ENCODE measurements around the gene SDR39U1. TPM values are rescaled to one million over a fixed set of nuclear protein-coding genes. Genes with fewer than 3 reads are reported as not detected.
"Not testable (repeated sequence)": the region's sequence is repeated elsewhere in the genome, so short reads cannot be mapped to it uniquely, and the experiment has no call there.

The SDR39U1 gene
- total and polyA plus RNA-seq, 2 donors from 2014 or later, result 62.3 to 97.8 TPM

GRCh38 chr14:24475261-24475660, 32.7 kb upstream of the SDR39U1 start:
- FAIRE-seq (no peak), DNase-seq (no peak)
- no peaks in the 10 kb centered on the region for H3K36me3 ChIP-seq (ENCODE audit: control insufficient read depth in 2 of 3, insufficient read depth in 3 of 3, low read length in 3 of 3)
- intact Hi-C loops (cut with DNase I), result no loop called here
- no peak overlapping the region for H3K9ac ChIP-seq (ENCODE audit: low read length in 3 of 3)
- no peak overlapping the region for H3K27ac ChIP-seq (ENCODE audit: low read depth in 2 of 2, low read length in 2 of 2)
- no peak overlapping the region for H3K4me3 ChIP-seq (ENCODE audit: low read length in 3 of 3)
- no peaks in the 10 kb centered on the region for H3K27me3 ChIP-seq (ENCODE audit: control insufficient read depth, insufficient read depth, low read length)
- no peaks in the 10 kb centered on the region for H3K9me3 ChIP-seq (ENCODE audit: control insufficient read depth in 2 of 3, insufficient read depth in 1 of 3, low read length in 3 of 3)
- no peak for TF ChIP-seq CTCF (IDR thresholded peaks at IDR 0.05; ENCODE audit: borderline replicate concordance, extremely low read depth, insufficient read depth)
- no peaks in the 10 kb centered on the region for H3K4me1 ChIP-seq (ENCODE audit: control insufficient read depth in 2 of 3, insufficient read depth in 2 of 3, low read depth in 1 of 3, low read length in 3 of 3)

DNA sequence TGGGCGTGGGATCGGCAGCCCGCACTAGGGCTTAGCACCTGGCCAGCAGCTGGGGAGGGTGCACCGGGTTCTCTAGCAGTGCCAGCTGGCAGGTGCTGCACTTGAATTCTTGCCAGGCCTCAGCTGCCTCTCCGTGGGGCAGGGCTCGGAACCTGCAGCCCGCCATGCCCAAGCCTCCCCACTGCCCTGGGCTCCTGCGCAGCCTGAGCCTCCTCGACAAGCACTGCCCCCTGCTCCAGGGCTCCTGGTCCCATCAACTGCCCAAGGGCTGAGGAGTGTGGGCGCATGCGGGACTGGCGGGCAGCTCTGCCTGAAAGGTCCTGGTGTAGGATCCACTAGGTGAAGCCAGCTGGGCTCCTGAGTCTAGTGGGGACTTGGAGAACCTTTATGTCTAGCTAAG, 30.6 kb upstream of the SDR39U1 start:
- Histone ChIP-seq H3K36me3 (ENCODE audit: control insufficient read depth in 2 of 3, insufficient read depth in 3 of 3, low read length in 3 of 3) (no peaks in the 10 kb centered on the region), H3K27ac (ENCODE audit: low read depth in 2 of 2, low read length in 2 of 2) (no peak overlapping the region), H3K9ac (ENCODE audit: low read length in 3 of 3) (no peak overlapping the region), H3K4me1 (ENCODE audit: control insufficient read depth in 2 of 3, insufficient read depth in 2 of 3, low read depth in 1 of 3, low read length in 3 of 3) (no peaks in the 10 kb centered on the region), H3K4me3 (ENCODE audit: low read length in 3 of 3) (no peak overlapping the region), H3K27me3 (ENCODE audit: control insufficient read depth, insufficient read depth, low read length) (no peaks in the 10 kb centered on the region), H3K9me3 (ENCODE audit: control insufficient read depth in 2 of 3, insufficient read depth in 1 of 3, low read length in 3 of 3) (no peaks in the 10 kb centered on the region)
- TF ChIP-seq CTCF (IDR thresholded peaks at IDR 0.05; ENCODE audit: borderline replicate concordance, extremely low read depth, insufficient read depth), result no peak
- no peak for FAIRE-seq
- no peak for DNase-seq
- intact Hi-C loops (cut with DNase I), result no loop called here

DNA sequence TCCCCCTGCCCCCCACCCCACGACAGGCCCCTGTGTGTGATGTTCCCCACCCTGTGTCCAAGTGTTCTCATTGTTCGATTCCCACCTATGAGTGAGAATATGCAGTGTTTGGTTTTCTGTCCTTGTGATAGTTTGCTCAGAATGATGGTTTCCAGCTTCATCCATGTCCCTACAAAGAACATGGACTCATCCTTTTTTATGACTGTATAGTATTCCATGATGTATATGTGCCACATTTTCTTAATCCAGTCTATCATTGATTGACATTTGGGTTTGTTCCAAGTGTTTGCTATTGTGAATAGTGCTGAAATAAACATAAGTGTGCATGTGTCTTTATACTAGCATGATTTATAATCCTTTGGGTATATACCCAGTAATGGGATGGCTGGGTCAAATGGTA, 27.9 kb upstream of the SDR39U1 start:
- H3K9ac ChIP-seq (ENCODE audit: low read length in 3 of 3); FAIRE-seq; intact Hi-C loops (cut with DNase I); H3K4me1 ChIP-seq (ENCODE audit: control insufficient read depth in 2 of 3, insufficient read depth in 2 of 3, low read depth in 1 of 3, low read length in 3 of 3); H3K4me3 ChIP-seq (ENCODE audit: low read length in 3 of 3); DNase-seq; H3K36me3 ChIP-seq (ENCODE audit: control insufficient read depth in 2 of 3, insufficient read depth in 3 of 3, low read length in 3 of 3); H3K27ac ChIP-seq (ENCODE audit: low read depth in 2 of 2, low read length in 2 of 2); H3K9me3 ChIP-seq (ENCODE audit: control insufficient read depth in 2 of 3, insufficient read depth in 1 of 3, low read length in 3 of 3); H3K27me3 ChIP-seq (ENCODE audit: control insufficient read depth, insufficient read depth, low read length): not testable (repeated sequence)

DNA sequence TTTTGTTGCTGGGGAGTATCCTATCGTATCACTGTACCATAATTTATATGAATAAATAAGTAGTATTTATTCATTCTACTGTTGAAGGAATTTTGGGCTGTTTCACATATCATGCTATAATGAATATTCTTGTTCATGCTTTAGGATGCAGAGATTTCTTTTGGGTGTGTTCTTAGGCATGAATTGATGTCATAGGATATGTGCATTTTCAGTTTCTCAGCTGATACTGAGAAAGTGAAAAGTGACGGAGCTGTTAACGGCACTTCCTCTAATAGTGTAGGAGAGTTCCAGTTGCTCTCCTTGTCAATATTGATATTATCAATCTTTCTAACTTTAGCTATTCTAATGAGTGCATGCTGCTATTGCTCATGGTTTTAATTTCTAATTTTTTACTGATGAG, 23.2 kb upstream of the SDR39U1 start:
- Histone ChIP-seq H3K36me3 (ENCODE audit: control insufficient read depth in 2 of 3, insufficient read depth in 3 of 3, low read length in 3 of 3) (peaks cover 0 to 3% (median 0%) of the 10 kb centered on the region in 3 donors), H3K27me3 (ENCODE audit: control insufficient read depth, insufficient read depth, low read length) (no peaks in the 10 kb centered on the region), H3K4me3 (ENCODE audit: low read length in 3 of 3) (no peak overlapping the region), H3K9me3 (ENCODE audit: control insufficient read depth in 2 of 3, insufficient read depth in 1 of 3, low read length in 3 of 3) (no peaks in the 10 kb centered on the region), H3K4me1 (ENCODE audit: control insufficient read depth in 2 of 3, insufficient read depth in 2 of 3, low read depth in 1 of 3, low read length in 3 of 3) (no peaks in the 10 kb centered on the region), H3K9ac (ENCODE audit: low read length in 3 of 3) (no peak overlapping the region), H3K27ac (ENCODE audit: low read depth in 2 of 2, low read length in 2 of 2) (no peak overlapping the region)
- intact Hi-C loops (cut with DNase I), result no loop called here
- no peak for TF ChIP-seq CTCF (IDR thresholded peaks at IDR 0.05; ENCODE audit: borderline replicate concordance, extremely low read depth, insufficient read depth)
- FAIRE-seq, result no peak
- DNase-seq, result no peak

All from kidney (tissue), 14 donors.